ENCODE measurements around the gene BCAS1.
"Not testable (repeated sequence)": the region's sequence is repeated elsewhere in the genome, so short reads cannot be mapped to it uniquely, and the experiment has no call there.

Gene BCAS1

DNA sequence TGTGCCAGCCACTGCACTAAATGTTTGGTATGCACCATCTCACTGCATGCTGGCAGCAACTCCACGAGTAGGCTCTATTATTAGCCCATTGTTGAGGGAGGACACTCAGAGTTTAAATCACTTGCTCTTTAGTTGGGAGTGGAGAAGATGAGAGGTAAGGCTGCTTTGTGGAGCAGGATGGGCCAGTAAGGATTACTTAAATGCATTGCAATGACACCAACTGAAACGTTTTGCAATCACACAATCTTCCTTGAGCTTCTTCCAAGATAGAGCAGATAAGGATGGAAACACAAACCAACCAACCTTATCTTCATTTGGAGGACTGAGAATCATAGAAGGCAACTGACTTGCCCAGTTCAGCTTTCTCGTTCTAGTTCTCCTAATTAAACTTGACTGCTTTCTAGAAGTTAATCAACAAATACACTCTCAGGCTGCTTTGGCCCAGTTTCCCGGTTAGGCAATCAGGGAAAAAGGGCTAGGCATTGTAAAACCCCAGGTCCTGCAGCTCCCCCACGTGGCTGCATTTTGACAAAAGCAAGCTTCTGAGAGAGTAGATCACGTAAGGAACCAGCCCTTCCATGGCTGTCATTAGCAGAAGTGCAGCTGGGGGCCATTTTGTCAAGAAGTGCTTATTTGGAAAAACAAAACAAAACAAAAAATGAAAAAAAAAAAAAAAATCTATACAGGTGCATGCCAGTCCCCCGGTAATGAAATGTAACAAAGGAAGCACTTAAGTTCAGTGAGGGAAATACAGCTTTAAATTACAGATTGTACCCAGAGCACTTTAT lies 130.6 kb downstream of the BCAS1 start:
- peak; percentile 94 for DNase-seq

DNA sequence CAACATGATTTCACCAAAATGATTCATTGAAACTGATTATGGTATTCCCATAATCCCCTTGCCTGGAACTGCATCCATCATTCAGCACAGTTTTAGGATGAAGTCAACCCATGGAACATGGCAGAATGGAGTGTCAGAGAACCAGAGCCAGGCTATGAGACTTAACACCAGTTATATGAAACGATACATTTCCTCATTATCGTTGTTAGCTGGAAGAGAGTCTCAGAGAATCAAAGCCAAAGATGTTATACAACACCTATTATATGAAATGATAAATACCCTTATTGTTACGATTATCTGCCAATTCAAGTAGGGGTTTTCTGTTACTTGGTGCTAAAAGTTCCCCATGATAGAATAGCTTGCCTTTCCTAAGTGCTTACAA lies 131.2 kb downstream of the BCAS1 start:
- DNase-seq, result no peak

DNA sequence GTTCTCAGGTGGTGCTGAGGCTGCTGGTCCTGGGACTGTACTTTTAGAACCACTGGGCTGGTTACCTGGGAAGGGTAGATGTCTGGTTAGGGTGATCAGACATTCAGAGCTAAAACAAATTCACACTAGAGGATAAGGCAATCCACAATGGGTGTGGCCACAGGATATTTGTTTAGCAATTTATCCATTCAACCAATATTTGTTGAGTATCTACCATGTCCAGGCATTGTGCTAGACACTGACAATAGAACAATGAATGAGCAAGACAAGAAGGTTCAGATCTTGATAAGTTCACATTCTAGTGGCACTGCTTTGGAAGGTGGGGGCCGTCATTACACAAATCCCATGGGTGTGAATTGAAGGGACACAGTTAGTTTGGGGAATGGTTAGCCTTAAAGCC lies 131.7 kb downstream of the BCAS1 start:
- no peak for DNase-seq

DNA sequence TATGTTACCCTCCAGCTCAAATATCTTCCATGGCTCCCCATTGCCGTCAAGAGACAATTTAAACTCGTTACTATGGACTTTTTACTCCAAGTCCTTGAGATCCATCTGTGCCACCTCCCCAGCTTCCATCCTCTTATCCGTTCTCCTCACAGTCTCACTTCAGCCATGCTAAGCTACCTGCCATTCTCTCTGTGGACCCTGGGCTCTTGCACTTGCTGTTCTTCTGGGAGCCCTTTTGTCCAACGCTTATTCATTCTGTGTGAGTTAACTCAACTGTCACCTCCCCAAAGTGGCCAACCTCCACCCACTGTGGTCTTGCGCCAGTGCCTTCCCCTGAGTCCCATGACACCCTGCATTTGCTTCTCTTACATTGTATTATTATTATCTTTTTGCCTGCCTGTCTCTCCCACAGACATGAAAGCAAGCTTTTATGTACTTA lies 132.4 kb downstream of the BCAS1 start:
- no peak for DNase-seq

DNA sequence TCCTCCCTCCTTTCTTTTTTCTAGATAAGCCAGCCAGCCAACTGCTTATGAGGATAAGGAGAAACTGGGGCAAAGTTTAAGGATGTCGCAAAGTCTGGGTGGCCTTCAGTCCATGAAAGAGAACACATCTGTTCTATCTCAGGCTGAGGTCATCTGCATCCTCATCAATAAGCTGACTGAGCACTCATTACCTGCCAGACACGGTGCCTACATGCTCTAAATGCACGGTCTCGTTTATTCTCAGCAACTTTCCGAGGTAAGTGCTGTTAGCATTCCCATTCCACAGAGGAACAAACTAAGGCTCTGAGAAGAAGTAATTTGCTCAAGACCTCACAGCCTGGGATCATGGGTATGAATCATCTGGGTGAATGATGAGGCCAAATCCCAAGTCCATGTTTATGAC lies 133.1 kb downstream of the BCAS1 start:
- DNase-seq, result no peak

DNA sequence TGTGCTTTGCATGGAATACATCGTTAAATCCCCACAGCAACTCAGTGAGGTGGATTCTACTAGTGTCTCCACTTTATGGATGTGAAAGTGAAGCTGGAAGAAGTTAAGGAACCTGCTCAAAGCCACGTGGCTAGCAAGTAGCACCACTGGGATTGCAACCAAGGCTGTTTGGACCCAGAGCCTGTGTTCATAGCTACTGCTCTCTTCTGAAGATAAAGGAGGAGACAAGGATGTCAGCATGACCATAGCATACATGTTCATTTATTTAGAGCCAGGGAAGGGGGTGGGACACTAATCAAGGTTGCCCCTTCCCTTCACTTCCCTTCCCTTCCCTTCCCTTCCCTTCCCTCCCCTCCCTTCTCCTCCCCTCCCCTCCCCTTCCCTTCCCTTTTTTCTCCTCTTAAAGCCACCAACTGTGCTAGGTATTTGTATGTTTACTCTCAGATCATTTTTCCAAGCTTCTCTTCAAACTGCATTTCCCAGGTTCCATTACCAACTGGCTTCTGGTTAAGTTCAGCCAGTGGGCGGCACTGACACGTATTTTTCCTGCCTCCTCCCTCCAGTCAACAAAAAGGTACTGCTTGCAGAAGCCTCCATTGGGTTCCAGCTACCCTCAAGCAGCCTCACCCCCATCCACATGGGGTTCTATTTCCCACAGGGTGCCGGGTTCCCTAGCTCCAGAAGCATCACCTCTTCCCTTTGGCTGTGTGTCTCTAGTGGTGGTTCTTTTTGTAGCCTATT lies 134.9 kb downstream of the BCAS1 start:
- no peak for DNase-seq

DNA sequence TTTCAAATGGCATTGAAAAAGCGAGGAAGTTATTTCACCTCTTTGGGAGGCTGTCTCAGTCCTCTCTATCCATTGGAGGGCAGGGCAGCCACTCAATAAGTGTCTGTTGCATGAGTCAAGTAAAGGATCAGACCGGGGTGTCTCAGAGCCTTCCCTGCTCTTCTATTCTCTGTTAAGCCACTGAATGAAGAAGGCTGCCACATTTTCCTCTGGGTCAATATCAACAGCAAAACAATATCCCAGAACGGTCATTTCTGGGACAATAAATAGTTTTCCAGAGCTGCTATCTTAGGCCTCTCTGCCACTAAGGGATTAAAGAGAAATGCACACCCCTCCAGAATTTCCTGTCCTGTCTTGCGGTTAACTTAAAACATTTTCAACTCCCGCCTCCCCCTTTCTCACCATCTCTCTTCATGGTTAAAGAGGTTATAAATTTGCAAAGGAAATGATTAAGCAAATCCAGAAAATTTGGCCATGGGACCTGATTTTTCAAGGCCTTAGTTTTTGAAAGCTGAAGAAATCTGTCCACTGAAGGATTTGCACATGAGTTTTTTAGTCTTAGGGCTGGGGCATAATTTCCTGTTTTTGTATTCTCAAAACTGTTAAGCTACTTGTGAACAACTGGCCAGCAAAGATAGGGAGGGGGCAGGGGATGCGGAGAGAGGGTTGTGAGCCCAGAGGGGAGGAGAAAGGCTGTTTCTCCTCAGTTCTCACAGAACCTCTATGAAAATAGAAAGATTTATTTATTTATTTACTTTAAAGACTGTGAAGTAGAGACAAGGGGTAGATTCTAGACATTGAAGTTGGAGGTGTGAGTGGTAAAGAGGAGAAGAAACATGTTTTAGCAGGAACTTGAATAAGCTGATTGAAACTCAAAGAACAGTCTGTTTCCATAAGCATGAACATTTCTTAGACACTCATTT lies 135.7 kb downstream of the BCAS1 start:
- peak; percentile 16 for DNase-seq

DNA sequence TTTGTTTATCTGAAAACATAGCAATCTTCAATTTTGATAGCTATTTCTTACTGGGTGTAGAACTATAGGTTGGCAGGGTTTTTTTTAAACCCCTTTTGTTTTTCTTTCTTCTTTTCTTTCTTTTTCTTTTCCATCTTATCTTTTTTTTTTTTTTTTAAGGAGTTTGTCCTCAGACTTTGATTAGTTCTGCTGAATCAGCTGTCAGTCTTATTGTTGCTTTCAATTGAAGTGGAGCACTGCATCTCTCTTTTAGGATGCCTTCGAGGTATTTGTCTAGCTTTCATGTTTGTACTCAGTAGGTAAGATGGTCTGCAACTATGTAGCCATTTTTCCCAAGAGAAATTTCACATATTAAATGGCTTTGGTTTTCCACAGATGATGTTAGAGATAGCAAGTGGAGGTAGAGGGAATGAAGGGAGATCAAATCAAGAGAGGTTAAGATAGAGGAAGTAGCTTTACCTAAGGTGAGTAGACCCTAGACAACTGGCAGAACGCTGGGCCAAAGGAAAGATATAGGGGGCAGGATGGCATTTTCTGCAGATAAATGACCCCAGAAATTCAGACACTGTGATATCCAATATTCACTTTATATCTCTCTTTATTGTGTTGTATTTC lies 137.1 kb downstream of the BCAS1 start:
- DNase-seq, result no peak

DNA sequence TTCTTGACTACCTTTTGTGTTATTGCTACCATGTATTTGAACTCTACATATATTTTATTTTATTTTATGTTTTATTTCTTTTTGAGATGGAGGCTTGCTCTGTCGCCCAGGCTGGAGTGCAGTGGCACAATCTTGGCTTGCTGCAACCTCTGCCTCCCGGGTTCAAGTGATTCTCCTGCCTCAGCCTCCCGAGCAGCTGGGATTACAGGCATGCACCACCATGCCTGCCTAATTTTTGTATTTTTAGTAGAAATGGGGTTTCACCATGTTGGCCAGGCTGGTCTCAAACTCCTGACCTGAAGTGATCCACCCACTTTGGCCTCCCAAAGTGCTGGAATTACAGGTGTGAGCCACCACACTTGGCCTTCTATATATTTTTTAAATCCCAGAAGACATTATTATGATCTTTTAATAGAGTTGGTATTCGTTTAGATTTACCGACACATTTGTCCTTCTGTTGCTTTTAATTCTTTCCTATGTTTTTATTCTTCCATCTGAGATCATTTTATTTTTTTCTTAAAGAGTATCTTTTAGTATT lies 137.7 kb downstream of the BCAS1 start:
- DNase-seq, result not testable (repeated sequence)

DNA sequence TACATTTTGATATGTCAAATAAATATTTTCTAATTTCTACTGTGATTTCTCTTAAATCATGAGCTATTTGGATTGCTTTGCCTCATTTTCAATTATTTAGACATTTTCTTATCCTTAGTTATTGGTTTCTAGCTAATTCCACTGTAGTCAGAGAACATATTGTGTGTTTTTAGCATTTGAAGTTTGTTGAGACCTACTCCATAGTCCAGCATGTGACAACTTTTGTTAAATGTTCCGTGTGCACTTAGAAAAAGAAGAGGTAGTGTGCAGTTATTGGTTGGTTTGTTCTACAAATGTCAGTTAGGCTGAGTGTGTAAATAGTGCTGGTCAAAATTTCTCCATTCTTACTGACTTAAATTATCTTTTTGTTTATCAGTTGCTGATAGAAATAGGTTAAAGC lies 138.8 kb downstream of the BCAS1 start:
- DNase-seq, result no peak

DNA sequence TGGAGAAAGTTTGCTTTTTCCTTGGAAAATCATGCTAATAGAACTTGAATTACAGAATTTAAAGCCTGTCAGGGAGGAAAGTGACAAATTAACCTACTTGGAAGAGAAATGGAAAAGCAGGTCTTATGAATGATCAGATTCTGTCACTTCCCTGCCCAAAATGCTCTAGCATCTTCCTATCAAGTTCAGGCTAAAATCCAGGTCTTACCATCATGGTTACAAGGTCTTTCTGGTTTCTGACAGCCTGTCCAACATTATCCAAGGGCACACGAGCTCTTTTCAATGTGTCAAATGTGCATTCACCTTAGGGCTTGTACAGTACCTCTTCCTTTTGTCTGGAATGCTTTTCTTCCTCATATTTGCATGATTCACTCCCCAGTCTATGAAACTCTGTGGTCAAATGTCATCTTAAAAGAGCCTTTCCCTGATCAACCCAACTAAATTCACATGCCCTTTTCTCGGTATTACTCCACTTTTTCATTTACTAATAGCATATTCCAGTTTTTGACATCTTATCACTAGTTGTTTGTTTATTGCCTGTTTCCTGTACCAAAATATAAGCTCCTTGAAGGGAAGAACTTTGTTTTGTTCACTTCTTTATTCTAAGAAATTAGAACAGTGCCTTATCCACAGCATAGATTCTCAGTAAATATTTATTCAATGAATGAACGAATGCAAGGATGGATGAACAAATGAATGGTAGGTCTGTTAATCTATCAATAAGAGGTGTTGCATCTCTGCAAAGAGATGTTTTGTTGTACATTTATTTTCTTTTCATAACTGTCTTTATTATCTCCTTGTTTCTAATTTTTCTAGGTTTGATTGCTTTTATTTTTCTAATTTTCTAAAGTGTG lies 139.5 kb downstream of the BCAS1 start:
- no peak for DNase-seq

DNA sequence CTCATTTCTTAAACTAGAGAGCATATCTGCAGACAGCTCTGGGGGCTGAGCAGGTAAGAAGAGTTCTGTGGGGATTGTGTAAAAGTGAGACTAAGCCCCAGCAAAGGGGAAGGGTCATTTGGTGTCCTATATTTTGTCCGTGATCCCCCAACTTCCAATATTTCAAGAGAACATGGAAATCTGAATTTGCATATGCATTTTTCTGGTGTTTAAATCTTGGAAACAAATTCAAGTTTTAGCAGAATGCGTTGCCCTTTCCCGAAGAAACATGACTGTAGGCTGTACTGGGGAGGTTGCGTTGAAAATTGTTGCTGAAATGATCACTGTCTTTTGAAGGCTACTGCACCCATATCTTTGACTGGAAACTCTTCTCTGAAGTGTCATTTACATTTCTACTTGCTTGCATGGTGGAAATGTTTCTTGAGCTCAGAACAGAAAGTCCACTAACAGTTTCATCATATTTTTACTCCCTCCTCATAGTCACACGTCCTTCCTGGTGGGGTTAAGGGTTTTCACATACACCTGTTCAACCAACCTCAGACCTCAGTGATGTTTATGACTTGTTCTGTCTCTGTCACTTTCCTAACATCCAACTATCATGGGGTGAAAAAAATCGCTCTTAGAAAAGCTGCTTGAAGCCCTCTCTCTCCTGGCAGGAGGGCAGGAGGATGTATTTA lies 140.3 kb downstream of the BCAS1 start:
- DNase-seq, result no peak

DNA sequence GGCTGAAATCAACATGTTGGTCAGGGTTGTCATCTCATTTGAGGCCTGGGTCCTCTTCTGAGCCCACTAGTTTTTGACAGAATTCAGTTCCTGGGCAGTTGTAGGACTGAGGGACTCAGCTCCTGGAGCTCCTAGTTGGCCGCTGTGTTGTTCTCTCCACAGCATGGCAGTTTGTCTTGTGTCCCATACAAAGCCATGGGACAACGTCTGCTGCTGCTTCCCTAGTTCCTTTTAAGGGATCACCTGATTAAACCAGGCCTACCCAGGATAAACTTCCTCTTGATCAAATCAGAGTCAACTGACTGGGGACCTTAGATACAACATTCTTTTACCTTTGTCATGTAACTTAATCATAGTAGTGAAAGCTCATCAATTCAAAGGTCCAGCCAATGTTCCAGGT lies 141.0 kb downstream of the BCAS1 start:
- DNase-seq, result no peak

DNA sequence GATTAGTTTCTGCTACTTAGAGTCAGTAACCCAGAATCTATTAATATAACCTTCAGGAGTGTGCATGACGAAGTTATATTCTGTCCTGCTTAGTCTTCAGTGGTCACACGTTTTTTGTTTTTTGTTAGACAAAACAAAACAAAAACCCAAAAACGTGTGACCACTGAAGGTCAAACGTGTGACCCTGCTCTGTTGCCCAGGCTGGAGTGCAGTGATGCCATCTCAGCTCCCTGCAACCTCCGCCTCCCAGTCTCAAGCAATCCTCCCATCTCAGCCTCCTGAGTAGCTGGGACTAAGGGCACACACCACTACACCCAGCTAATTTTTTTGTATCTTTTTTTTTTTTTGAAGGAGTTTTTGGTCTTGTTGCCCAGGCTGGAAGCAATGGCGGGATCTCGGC lies 142.4 kb downstream of the BCAS1 start:
- DNase-seq, result no peak

DNA sequence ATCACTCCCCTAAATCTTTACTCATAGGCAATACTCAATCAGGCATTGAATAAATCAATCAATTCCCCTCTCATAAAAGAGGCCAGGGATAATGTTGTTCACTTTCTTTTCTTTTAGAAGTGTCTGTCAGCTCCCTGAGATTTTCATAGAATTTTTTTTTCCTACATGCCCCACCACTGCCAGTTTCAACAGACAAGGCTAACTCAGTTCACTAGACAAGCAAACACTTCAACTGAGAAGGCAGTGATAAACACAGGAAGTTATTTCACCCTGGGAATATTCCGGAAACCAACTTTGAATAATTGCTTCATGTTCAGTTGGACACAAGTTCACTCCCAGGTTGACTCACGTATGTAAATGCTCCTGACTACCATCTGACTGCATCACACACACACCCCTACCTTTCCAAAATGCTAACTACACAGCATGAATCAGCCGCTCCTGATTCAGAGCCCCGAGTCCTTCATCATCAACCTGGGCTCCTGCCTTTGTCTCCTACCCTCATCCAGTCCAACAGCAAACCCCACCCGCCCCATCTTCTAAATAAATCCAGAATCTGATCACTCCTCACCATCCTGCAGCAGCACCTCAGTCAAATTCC lies 143.9 kb downstream of the BCAS1 start:
- DNase-seq, result no peak

DNA sequence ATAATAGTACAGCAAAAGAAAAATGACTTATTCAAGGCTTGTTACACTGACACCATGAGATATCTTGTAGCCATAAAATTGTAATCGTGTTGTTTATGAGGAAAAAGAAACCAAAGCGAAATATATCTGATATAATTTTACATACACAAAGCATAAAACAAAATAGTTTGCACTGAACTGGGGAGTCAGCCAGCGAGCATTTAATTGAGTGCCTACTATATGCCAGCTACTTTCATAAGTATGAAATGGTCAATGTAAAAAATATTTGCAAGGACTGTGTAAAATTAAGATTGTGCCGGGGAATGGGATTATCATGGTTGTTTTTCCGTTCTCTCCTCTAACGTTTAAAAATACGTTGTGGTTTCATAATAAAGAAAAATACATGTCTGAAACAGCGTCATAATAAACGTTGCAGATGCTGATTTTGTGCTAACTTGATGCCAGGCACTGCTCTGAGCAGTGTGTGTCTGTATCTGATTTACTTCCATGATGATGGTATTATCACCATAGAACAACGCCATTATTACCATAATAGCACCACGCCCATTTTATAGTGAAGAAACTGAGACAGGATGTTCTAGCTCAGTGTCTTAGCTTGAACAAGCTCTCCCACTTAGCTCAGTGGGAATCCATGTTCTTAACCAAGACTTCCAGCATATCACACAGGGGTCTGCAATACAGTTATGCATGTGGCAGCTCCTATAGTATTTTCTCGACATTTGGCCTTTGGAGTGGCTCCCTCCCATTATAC lies 144.6 kb downstream of the BCAS1 start:
- no peak for DNase-seq

DNA sequence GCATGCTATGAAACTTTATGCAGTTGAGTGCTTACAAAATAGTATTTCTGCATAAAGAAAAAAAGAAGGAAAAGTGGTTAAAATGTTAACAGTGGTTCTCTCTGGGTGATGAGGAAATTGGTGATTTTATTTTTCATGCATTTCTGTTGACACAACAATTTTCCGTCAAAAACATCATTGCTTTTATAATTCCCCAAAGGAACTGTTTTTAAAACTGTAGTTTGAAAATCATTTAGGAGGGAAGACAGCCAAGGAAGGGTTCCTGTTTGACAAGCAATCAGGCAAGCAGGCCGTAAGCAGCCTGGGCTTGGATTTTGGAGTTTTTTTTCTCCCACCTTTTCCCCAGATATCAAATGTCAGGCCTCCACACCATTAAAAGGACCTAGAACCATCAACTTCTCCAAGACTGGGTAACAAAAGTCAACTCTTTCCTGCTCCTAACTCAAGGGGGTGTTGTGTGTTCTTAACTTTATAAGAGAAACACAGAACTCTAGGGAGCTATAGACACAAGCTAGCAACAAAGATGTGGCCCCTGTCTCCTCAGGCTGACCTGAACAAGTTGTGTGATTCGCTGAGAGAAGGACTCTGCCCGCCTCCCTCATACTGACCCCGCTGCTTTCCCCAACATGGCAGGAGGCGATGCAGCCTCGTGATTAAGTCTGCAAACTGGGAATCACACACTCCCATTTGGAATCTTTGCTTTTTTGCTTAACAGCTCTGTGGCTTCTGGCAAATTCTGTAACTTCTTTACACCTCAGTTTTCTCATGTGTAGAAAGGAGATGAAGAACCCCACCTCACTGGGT lies 146.6 kb downstream of the BCAS1 start:
- DNase-seq, result no peak

DNA sequence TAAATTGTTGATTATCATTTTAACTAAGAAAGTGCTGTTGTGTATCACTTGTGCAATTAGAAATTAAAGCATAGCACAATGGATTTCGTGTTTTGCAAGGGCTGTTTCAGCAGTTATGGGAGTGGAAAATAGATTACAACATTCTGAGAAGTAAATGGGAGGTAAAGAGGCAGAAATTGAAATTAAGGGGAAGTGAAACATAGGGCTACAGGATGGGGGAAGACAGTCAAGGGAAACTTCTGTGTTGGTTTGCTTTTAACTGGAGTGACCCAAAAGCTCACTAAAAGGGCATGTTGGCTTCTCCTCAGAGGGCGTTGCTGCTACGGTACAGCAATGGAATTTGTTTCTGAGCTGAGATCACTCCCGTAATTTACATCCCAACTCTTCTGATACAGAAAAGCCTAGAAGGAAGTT lies 147.5 kb downstream of the BCAS1 start:
- DNase-seq, result no peak

DNA sequence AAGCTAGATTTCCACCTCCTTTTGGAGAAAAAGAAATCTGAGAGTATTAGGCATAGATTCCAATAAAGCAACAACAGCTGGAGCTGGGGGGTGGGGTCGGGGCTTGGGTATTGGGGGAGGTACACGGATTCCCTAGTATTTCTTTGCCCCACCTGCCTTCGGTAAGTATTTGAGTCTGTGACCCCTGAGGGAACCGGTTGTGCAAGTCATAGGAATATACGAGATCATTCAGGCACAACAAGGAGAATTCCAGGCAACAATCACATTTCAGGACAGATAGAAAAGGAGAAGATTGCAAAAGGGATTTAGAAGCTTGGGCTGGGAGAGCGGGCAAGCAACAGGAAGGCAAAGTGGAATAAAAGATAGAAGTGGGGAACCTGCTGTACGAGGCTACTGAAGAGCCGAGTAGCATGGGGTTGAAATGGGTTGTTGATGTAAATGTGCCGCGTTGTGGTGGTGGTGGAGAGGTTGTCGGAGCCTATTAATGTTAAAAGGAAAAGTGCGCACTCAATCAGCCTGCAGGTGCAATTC lies 148.9 kb downstream of the BCAS1 start:
- no peak for DNase-seq
